ENCODE measurements around the gene CAMKV.

The CAMKV gene

DNA sequence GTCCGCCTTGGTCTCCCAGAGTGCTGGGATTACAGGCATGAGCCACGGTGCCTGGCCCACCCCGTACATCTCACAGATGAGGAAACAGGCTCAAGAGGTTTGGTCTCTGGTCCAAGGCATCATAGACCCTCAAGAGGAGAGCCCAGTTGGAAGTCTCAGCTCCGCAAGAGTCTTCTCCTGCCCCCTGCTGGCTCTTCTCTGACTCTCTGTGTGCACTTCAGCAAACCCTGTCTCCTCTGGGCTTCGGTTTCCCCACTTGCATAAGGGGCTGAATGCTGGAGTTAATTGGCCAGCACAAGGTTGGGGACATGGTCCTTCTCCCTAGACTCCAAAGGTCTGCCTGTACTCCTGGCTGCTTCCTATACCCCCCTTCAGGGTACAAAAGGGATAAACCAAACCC lies 30.1 kb upstream of the CAMKV start:
- Histone ChIP-seq H3K36me3 (no peaks in the 10 kb centered on the region), H3K27ac (no peak overlapping the region), H3K9me3 (no peaks in the 10 kb centered on the region), H3K4me3 (ENCODE audit: low read depth in 1 of 2, low read length in 1 of 2) (no peak overlapping the region), H3K27me3 (no peaks in the 10 kb centered on the region), H3K4me1 (ENCODE audit: control insufficient read depth in 1 of 2, insufficient read depth in 1 of 2, low read depth in 1 of 2, low read length in 1 of 2) (peaks cover 15 to 16% of the 10 kb centered on the region in 2 experiments)
- TF ChIP-seq, protein P1, sequence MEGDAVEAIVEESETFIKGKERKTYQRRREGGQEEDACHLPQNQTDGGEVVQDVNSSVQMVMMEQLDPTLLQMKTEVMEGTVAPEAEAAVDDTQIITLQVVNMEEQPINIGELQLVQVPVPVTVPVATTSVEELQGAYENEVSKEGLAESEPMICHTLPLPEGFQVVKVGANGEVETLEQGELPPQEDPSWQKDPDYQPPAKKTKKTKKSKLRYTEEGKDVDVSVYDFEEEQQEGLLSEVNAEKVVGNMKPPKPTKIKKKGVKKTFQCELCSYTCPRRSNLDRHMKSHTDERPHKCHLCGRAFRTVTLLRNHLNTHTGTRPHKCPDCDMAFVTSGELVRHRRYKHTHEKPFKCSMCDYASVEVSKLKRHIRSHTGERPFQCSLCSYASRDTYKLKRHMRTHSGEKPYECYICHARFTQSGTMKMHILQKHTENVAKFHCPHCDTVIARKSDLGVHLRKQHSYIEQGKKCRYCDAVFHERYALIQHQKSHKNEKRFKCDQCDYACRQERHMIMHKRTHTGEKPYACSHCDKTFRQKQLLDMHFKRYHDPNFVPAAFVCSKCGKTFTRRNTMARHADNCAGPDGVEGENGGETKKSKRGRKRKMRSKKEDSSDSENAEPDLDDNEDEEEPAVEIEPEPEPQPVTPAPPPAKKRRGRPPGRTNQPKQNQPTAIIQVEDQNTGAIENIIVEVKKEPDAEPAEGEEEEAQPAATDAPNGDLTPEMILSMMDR (IDR thresholded peaks at IDR 0.05) = no peak

DNA sequence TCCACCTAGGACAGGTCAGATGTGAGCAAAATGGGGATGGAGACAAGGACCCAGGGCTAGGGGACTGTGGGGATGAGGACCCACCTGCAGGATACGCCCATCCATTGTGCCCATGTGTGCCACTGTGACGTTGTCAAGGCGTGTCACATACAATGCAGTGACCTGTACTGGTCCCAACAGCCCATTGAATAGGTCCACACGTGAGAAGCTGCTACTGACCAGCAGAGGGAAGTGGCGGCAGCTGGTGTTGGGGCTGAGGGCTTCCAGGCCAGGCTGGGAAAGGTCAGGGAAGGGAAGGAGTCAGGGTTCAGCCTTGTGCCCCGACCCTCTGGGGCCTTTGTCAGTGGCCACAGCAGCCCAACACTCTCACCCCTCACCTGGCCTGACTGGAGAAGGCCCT lies 29.3 kb upstream of the CAMKV start:
- no peak overlapping the region for H3K27ac ChIP-seq
- peaks cover 7 to 8% of the 10 kb centered on the region in 2 experiments for H3K4me1 ChIP-seq (ENCODE audit: control insufficient read depth in 1 of 2, insufficient read depth in 1 of 2, low read depth in 1 of 2, low read length in 1 of 2)
- H3K4me3 ChIP-seq (ENCODE audit: low read depth in 1 of 2, low read length in 1 of 2) = no peak overlapping the region
- no peaks in the 10 kb centered on the region for H3K36me3 ChIP-seq
- no peaks in the 10 kb centered on the region for H3K9me3 ChIP-seq
- TF ChIP-seq, protein P1 (IDR thresholded peaks at IDR 0.05) = no peak
- no peaks in the 10 kb centered on the region for H3K27me3 ChIP-seq

DNA sequence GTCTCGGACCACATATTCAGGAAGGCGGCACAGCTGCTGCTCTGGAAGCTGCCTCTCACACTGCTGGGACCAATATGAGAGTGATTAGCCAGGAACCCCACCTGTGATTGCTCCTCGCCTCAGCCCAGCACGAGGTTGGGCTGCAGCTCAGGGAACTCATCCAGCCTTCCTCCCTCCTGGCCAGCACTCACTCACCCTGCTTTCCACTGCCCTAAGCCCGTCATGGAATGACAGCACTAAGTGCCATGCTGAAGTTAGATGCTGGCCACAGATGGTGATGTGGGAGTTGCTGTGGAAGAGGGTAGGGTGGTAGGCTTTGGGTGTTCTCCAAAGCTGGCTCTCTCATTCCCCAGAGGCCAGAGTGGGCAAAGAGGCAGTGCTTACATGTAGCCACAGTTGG lies 26.6 kb upstream of the CAMKV start:
- no peaks in the 10 kb centered on the region for H3K27me3 ChIP-seq
- TF ChIP-seq, protein P1 (IDR thresholded peaks at IDR 0.05) = no peak

DNA sequence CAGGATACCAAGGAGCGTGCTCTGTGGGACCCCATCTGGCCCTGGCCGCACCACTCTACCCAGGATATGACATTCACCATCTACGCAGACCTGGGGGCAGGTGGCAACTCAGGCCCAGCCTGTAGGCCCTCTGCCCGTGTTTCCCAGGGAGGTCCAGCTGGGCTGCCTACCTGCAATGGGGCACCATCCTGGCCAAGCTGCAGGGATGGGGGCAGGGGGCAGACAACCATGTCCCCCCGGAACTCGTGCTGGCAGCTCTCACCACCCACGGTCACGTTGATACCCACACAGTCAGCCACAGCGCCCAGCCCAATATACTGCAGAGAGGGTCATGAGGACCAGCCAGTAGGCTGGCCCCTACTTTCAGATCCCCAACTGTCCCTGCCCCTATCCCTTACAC lies 26.1 kb upstream of the CAMKV start:
- Histone ChIP-seq H3K27ac (no peak overlapping the region), H3K36me3 (no peaks in the 10 kb centered on the region)
- TF ChIP-seq, protein P1 (IDR thresholded peaks at IDR 0.05) = no peak

More for the DNA sequence above, 26.6 kb upstream of the CAMKV start:
- H3K9me3 ChIP-seq = no peaks in the 10 kb centered on the region
- H3K27ac ChIP-seq = no peak overlapping the region
- H3K36me3 ChIP-seq = no peaks in the 10 kb centered on the region
- H3K4me1 ChIP-seq (ENCODE audit: control insufficient read depth in 1 of 2, insufficient read depth in 1 of 2, low read depth in 1 of 2, low read length in 1 of 2) = no peaks in the 10 kb centered on the region
- no peak overlapping the region for H3K4me3 ChIP-seq (ENCODE audit: low read depth in 1 of 2, low read length in 1 of 2)

DNA sequence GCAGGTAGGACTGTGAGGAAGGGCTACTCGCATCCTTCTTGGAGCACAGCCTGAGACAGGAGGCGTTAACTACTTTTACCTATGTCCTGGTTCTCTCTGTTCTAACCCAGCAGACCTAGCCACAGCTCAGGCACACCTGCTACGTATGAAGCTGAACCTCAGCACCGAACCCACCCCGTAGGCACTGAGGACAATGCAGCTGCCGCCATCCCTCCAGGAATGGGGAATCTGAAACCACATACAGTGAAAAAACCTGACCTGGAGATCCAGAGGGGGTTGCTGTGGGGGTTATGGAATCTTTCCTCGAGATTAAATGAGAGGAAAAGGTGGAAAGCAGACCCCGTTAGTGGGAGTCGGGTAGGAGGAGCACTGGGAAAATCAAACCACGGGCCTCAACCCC lies 19.6 kb upstream of the CAMKV start:
- no peak overlapping the region for H3K27ac ChIP-seq
- no peak overlapping the region for H3K4me3 ChIP-seq (ENCODE audit: low read depth in 1 of 2, low read length in 1 of 2)
- H3K9me3 ChIP-seq = no peaks in the 10 kb centered on the region
- TF ChIP-seq, protein P1 (IDR thresholded peaks at IDR 0.05) = no peak
- H3K4me1 ChIP-seq (ENCODE audit: control insufficient read depth in 1 of 2, insufficient read depth in 1 of 2, low read depth in 1 of 2, low read length in 1 of 2) = no peaks in the 10 kb centered on the region
- H3K27me3 ChIP-seq = no peaks in the 10 kb centered on the region
- no peaks in the 10 kb centered on the region for H3K36me3 ChIP-seq

More for the DNA sequence above, 26.1 kb upstream of the CAMKV start:
- Histone ChIP-seq H3K9me3 (no peaks in the 10 kb centered on the region), H3K27me3 (no peaks in the 10 kb centered on the region), H3K4me1 (ENCODE audit: control insufficient read depth in 1 of 2, insufficient read depth in 1 of 2, low read depth in 1 of 2, low read length in 1 of 2) (no peaks in the 10 kb centered on the region), H3K4me3 (ENCODE audit: low read depth in 1 of 2, low read length in 1 of 2) (no peak overlapping the region)

DNA sequence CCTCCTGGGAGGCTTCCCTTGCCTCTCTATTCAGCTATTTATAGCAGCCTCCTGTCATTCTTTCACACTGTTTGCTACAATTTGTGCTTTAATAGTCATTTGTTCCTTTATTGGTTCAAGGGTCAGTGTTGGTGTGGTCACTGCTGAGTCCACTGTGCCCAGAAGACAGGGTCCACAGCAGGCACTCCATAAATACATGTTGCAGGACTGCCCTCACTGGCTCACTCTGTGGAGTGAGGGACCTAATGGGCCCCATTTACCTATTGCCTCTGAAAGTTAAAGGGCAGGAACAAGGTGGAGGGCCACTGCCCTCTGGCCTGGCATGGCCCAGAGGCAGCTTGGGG lies 17.2 kb upstream of the CAMKV start:
- TF ChIP-seq, protein P1 (IDR thresholded peaks at IDR 0.05) = no peak
- H3K36me3 ChIP-seq = no peaks in the 10 kb centered on the region
- H3K27me3 ChIP-seq = peaks cover 9% of the 10 kb centered on the region
- H3K4me1 ChIP-seq (ENCODE audit: control insufficient read depth in 1 of 2, insufficient read depth in 1 of 2, low read depth in 1 of 2, low read length in 1 of 2) = no peaks in the 10 kb centered on the region
- H3K4me3 ChIP-seq (ENCODE audit: low read depth in 1 of 2, low read length in 1 of 2) = no peak overlapping the region
- H3K27ac ChIP-seq = no peak overlapping the region
- H3K9me3 ChIP-seq = no peaks in the 10 kb centered on the region

Data from neutrophil (primary cell).